ENCODE data around the gene SFT2D3. TPM values are rescaled to one million over a fixed set of nuclear protein-coding genes. Genes with fewer than 3 reads are reported as not detected.

Gene SFT2D3
- total RNA-seq, 1 experiment from 2014 or later, result 4.7 TPM

DNA sequence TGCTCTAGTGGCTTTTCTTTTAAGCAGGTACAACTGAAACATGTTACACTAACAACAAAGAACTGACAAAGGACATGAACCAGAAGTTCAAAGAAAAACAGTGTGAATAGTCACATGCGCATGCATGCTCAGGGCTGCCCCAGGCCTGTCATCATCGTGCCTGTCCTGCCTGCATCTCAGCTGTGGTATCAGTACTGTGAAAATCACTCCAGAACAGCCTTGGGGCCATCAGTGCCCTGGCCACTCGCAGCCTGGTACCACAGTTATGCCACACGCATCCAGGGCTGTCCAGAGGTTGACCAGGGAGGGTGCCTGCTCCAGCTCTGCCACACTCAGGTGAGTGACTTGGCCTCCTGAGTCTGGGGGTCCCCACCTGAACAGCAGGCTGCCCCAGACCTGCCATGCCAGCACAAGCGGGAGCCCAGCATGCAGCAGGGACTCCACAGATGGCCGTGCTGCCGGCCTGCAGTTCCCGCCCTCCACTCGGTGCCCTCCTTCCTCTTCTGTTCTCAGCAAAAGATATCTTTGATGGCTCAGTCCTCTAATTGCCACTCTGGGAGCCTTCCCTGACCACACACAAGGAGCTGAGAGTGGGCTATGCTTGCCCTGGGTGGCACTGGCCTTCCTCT is 38.2 kb upstream of the SFT2D3 start:
- H3K27me3 Mint-ChIP-seq (ENCODE audit: low read depth), result peaks cover 51% of the 10 kb centered on the region
- H3K27ac Mint-ChIP-seq, result no peak overlapping the region

More for the DNA sequence above, 38.2 kb upstream of the SFT2D3 start:
- Mint-ChIP-seq H3K9me3 (no peaks in the 10 kb centered on the region), H3K4me3 (no peak overlapping the region), H3K36me3 (ENCODE audit: insufficient read depth in 1 of 3, low read depth in 3 of 3) (peaks cover 0 to 2% (median 0%) of the 10 kb centered on the region in 3 experiments; a peak in 3 of 7 replicates), H3K4me1 (peaks cover 3 to 4% of the 10 kb centered on the region in 2 experiments; a peak in 2 of 4 replicates)
- no peak overlapping the region for H3T11ph ChIP-seq (ENCODE audit: low read length)
- H3K79me2 ChIP-seq (ENCODE audit: insufficient read depth, low read length), result 0 out of 2 replicates have a peak, but pooled peaks cover 2% of the 10 kb centered on the region
- no peak overlapping the region for H2BK12ac ChIP-seq (ENCODE audit: insufficient read length, low read depth, low read length)
- H3K18ac ChIP-seq (ENCODE audit: insufficient read length, low read depth, low read length), result no peak overlapping the region
- H3K9ac ChIP-seq (ENCODE audit: extremely low read depth, insufficient read length, low read length), result no peak overlapping the region
- no CpG with 5 or more reads among the region's 9 CpGs for WGBS (ENCODE audit: extremely low coverage, insufficient read length, low lambda C conversion rate)
- H3K4me1 ChIP-seq (ENCODE audit: insufficient read depth, low read length), result no peaks in the 10 kb centered on the region
- no peak overlapping the region for H2AK5ac ChIP-seq (ENCODE audit: insufficient read length, low read length)
- H3K4me2 ChIP-seq (ENCODE audit: insufficient read depth, insufficient read length, low read length), result no peak overlapping the region
- peaks cover 4% of the 10 kb centered on the region for H3K23me2 ChIP-seq (ENCODE audit: insufficient read length, low read depth, low read length, poor library complexity, severe bottlenecking)
- peak; percentile 25 for DNase-seq
- H3K9me3 ChIP-seq (ENCODE audit: control insufficient read depth, low read depth, low read length), result no peaks in the 10 kb centered on the region
- no peak overlapping the region for H4K8ac ChIP-seq (replicated peaks; ENCODE audit: insufficient read length, low read depth, low read length)
- H2AFZ ChIP-seq (ENCODE audit: low read length), result no peak overlapping the region
- H3K79me1 ChIP-seq (ENCODE audit: insufficient read depth, low read depth, low read length, poor library complexity, severe bottlenecking), result no peaks in the 10 kb centered on the region
- no peak overlapping the region for H4K5ac ChIP-seq (ENCODE audit: insufficient read length, low read depth, low read length)
- H3K23ac ChIP-seq (ENCODE audit: insufficient read length, low read depth, low read length), result no peak overlapping the region
- no peak overlapping the region for H3K27ac ChIP-seq (ENCODE audit: insufficient read length, low read depth, low read length)
- no peak overlapping the region for H4K91ac ChIP-seq (ENCODE audit: insufficient read length, low read depth, low read length)
- no peak overlapping the region for H2BK15ac ChIP-seq (ENCODE audit: low read depth, low read length)
- no peak overlapping the region for H3K56ac ChIP-seq (ENCODE audit: insufficient read length, low read depth, low read length)
- H3K4ac ChIP-seq (ENCODE audit: low read depth, low read length), result no peak overlapping the region
- no peak overlapping the region for H2BK120ac ChIP-seq (ENCODE audit: low read depth, low read length, poor library complexity, severe bottlenecking)
- peaks cover 14% of the 10 kb centered on the region; the same call in 1 of the 2 replicates for H3K27me3 ChIP-seq (ENCODE audit: insufficient read depth, low read length)
- TF ChIP-seq, protein P1, sequence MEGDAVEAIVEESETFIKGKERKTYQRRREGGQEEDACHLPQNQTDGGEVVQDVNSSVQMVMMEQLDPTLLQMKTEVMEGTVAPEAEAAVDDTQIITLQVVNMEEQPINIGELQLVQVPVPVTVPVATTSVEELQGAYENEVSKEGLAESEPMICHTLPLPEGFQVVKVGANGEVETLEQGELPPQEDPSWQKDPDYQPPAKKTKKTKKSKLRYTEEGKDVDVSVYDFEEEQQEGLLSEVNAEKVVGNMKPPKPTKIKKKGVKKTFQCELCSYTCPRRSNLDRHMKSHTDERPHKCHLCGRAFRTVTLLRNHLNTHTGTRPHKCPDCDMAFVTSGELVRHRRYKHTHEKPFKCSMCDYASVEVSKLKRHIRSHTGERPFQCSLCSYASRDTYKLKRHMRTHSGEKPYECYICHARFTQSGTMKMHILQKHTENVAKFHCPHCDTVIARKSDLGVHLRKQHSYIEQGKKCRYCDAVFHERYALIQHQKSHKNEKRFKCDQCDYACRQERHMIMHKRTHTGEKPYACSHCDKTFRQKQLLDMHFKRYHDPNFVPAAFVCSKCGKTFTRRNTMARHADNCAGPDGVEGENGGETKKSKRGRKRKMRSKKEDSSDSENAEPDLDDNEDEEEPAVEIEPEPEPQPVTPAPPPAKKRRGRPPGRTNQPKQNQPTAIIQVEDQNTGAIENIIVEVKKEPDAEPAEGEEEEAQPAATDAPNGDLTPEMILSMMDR (conservative IDR thresholded peaks at IDR 0.05), result no peak
- no peak overlapping the region for H3K14ac ChIP-seq (ENCODE audit: insufficient read depth, low read length)
- no peak overlapping the region for H2BK20ac ChIP-seq (ENCODE audit: low read depth, low read length, poor library complexity, severe bottlenecking)
- H4K20me1 ChIP-seq (ENCODE audit: control insufficient read depth, insufficient read depth, insufficient read length), result no peaks in the 10 kb centered on the region
- no peak overlapping the region for H2BK5ac ChIP-seq (ENCODE audit: insufficient read length, low read length)

All from H9 (cell line).